ENCODE data around the gene SHH.

The SHH gene

GRCh38 chr7:155825336-155825735 lies 13.1 kb upstream of the SHH start (continued):
- TF ChIP-seq KLF8 (tag by site-specific recombination; IDR thresholded peaks at IDR 0.05): no peak
- TF ChIP-seq KLF1 (tag by site-specific recombination; IDR thresholded peaks at IDR 0.05): no peak
- no peak for TF ChIP-seq SCRT2 (tag by site-specific recombination; IDR thresholded peaks at IDR 0.05)

- no peaks in the 10 kb centered on the region for H3K36me3 ChIP-seq (ENCODE audit: control insufficient read depth in 2 of 2, insufficient read depth in 1 of 2, low read length in 2 of 2)
- no peaks in the 10 kb centered on the region for H3K9me3 ChIP-seq (ENCODE audit: control insufficient read depth, insufficient read depth, low read depth, low read length)
- no peaks in the 10 kb centered on the region for H3K4me1 ChIP-seq (ENCODE audit: control insufficient read depth, insufficient read depth, low read length)
- ChIA-PET POLR2A (no interaction called here), CTCF (no interaction called here)
- H3K4me3 ChIP-seq (ENCODE audit: low read depth, low read length): no peak overlapping the region
- TF ChIP-seq ZNF221 (tag by site-specific recombination; IDR thresholded peaks at IDR 0.05; ENCODE audit: borderline replicate concordance): no peak
- no peak overlapping the region for H3K27ac ChIP-seq (ENCODE audit: extremely low read depth, low read depth, low read length)
Observed at GRCh38 chr7:155824227-155824886, 12.1 kb upstream of the SHH start.

DNA sequence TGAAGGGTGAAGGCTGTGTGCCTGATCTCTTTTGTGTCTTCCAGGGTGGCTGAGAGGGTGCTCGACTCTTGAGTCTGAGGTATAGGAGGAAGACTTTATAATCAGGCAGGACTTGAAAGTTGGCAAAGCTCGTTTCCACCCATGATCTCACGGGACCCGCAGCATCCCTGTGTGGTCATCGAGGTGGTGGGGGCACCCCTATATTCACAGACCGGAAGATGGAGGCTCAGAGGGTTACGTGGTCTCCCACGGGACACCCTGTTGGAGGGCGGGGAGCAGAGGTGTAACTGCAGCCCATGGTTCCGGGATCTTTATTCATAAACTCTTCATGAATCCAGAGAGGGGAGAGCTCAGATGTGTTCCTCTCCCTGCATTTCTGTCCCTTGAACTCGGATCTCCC lies 9.6 kb upstream of the SHH start:
- ChIA-PET POLR2A (no interaction called here), CTCF (interaction anchor here (0.6 to 1.6 kb wide), 3 partner anchors 9 to 656 kb away, joined by 3 to 4 read pairs (median 3); partner anchors contain the start of gene SHH)
- no peaks in the 10 kb centered on the region for H3K4me1 ChIP-seq (ENCODE audit: control insufficient read depth, insufficient read depth, low read length)
- H3K27ac ChIP-seq (ENCODE audit: extremely low read depth, low read depth, low read length): no peak overlapping the region
- TF ChIP-seq, protein P1, sequence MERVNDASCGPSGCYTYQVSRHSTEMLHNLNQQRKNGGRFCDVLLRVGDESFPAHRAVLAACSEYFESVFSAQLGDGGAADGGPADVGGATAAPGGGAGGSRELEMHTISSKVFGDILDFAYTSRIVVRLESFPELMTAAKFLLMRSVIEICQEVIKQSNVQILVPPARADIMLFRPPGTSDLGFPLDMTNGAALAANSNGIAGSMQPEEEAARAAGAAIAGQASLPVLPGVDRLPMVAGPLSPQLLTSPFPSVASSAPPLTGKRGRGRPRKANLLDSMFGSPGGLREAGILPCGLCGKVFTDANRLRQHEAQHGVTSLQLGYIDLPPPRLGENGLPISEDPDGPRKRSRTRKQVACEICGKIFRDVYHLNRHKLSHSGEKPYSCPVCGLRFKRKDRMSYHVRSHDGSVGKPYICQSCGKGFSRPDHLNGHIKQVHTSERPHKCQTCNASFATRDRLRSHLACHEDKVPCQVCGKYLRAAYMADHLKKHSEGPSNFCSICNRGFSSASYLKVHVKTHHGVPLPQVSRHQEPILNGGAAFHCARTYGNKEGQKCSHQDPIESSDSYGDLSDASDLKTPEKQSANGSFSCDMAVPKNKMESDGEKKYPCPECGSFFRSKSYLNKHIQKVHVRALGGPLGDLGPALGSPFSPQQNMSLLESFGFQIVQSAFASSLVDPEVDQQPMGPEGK (tag by site-specific recombination; IDR thresholded peaks at IDR 0.05): no peak
- TF ChIP-seq ZNF37A (tag by site-specific recombination; IDR thresholded peaks at IDR 0.05) (no peak), GFI1B (tag by site-specific recombination; IDR thresholded peaks at IDR 0.05) (no peak), ZNF274 (IDR thresholded peaks at IDR 0.05; ENCODE audit: low read length) (no peak), ZNF274 (tag by site-specific recombination; IDR thresholded peaks at IDR 0.05; ENCODE audit: borderline replicate concordance) (no peak), PRDM2 (tag by site-specific recombination; IDR thresholded peaks at IDR 0.05; ENCODE audit: borderline replicate concordance) (no peak), ZNF501 (tag by site-specific recombination; IDR thresholded peaks at IDR 0.05) (no peak), ZNF488 (tag by site-specific recombination; IDR thresholded peaks at IDR 0.05) (no peak), ZNF626 (tag by site-specific recombination; IDR thresholded peaks at IDR 0.05) (no peak)
- H3K9me3 ChIP-seq (ENCODE audit: control insufficient read depth, insufficient read depth, low read depth, low read length): no peaks in the 10 kb centered on the region
- H3K36me3 ChIP-seq (ENCODE audit: control insufficient read depth in 2 of 2, insufficient read depth in 1 of 2, low read length in 2 of 2): no peaks in the 10 kb centered on the region
- H3K4me3 ChIP-seq (ENCODE audit: low read depth, low read length): no peak overlapping the region
